Fibroblast of lung (primary cell): ENCODE results near the gene TP63.

Experiments used
- CTCF ChIP-seq, 2 donors: IDR thresholded peaks in 1 of 2; conservative IDR thresholded peaks in 1 of 2; 1 replicate in 1 of 2; 2 replicates in 1 of 2; pipeline ENCODE4 v1.5.1; 2011 to 2012; ENCODE audit warnings: low read length in 2 of 2, control low read depth in 1 of 2, inconsistent platforms in 1 of 2, low read depth in 1 of 2, mild to moderate bottlenecking in 1 of 2
- EZH2 ChIP-seq: IDR thresholded peaks from 2 replicates; pipeline ENCODE4 v1.5.1; 2012; ENCODE audit warnings: low read length, control low read depth, mild to moderate bottlenecking; ENCODE audit errors: missing control alignments

- TF ChIP-seq CTCF (conservative IDR thresholded peaks at IDR 0.05 in 1 of 2, IDR thresholded peaks at IDR 0.05 in 1 of 2; ENCODE audit: low read depth in 1 of 2, low read length in 2 of 2) (no peak), EZH2 (no peak)
These were observed 190.1 kb downstream of the TP63 start for GRCh38 chr3:189821262-189821661.
